ENCODE measurements around the gene CCDC38. TPM values are rescaled to one million over a fixed set of nuclear protein-coding genes. Genes with fewer than 3 reads are reported as not detected.

Gene CCDC38
- total and polyA plus RNA-seq, 10 of the 15 experiments (the other 5 are each of a cell fraction or from before 2014, with no cell fraction given): 0.04 to 0.05 TPM; not detected in 8

- TF ChIP-seq ELK1 (IDR thresholded peaks at IDR 0.05; ENCODE audit: low read depth, low read length) (no peak), ASH2L (IDR thresholded peaks at IDR 0.05; ENCODE audit: borderline replicate concordance, low read depth) (no peak), CBX5 (IDR thresholded peaks at IDR 0.05; ENCODE audit: low read depth) (no peak)
These were observed 36.4 kb upstream of the CCDC38 start (continued) for GRCh38 chr12:95978774-95979173.

GRCh38 chr12:95978351-95978750, 35.9 kb upstream of the CCDC38 start:
- Histone ChIP-seq H3K4me1 (ENCODE audit: control insufficient read depth, insufficient read depth, low read length) (no peaks in the 10 kb centered on the region), H3K4me3 (no peak overlapping the region), H3K27me3 (replicated peaks in 1 of 2; ENCODE audit: control insufficient read depth in 2 of 2, insufficient read depth in 2 of 2, low read length in 1 of 2) (no peaks in the 10 kb centered on the region; a peak in 1 of 4 replicates), H4K20me1 (ENCODE audit: control insufficient read depth, insufficient read depth) (no peaks in the 10 kb centered on the region), H3K9me3 (replicated peaks; ENCODE audit: control insufficient read depth, insufficient read depth, low read length) (no peaks in the 10 kb centered on the region), H3K27ac (ENCODE audit: control insufficient read depth, insufficient read depth) (no peak overlapping the region), H3K36me3 (ENCODE audit: control insufficient read depth in 2 of 2, insufficient read depth in 2 of 2, low read length in 1 of 2) (no peaks in the 10 kb centered on the region), H3K79me2 (ENCODE audit: control insufficient read depth, insufficient read depth, low read length) (no peaks in the 10 kb centered on the region), H3K4me2 (ENCODE audit: control insufficient read depth, insufficient read depth) (no peak overlapping the region), H3K9ac (ENCODE audit: control insufficient read depth, insufficient read depth, low read length) (no peak overlapping the region), H2AFZ (ENCODE audit: control insufficient read depth, low read depth, low read length) (no peak overlapping the region)
- ChIA-PET RAD21 (ENCODE audit: unreplicated experiment) (interaction anchor here (0.6 kb wide), 1 partner anchor 59 kb away, joined by 3 read pairs; no protein-coding TSS in a partner anchor), SMC1A (ENCODE audit: uncharacterized antibody, unreplicated experiment) (no interaction called here), CTCF (no interaction called here), POLR2A (no interaction called here)
- in situ Hi-C loops (cut with MboI): no loop called here
- TF ChIP-seq CEBPZ (IDR thresholded peaks at IDR 0.05; ENCODE audit: low read depth, low read length): no peak
- no peak for TF ChIP-seq STAT3 (IDR thresholded peaks at IDR 0.05; ENCODE audit: low read depth, low read length)
- TF ChIP-seq FOS (IDR thresholded peaks at IDR 0.05; ENCODE audit: borderline replicate concordance, extremely low read depth, insufficient read length): no peak
- DNase-seq (ENCODE audit: low read depth, low spot score) (no peak), ATAC-seq (no peak), FAIRE-seq (no peak)
- BruUV-seq (replicated peaks): no TSS peak
- WGBS (ENCODE audit: insufficient coverage, insufficient replicate concordance, low lambda C conversion rate, missing lambda C conversion rate): 42% methylated on average over 5 of the region's 5 CpGs
- intact Hi-C loops (cut with micrococcal nuclease; ENCODE audit: unreplicated experiment): no loop called here

Data from GM12878 (cell line).